HCT116 (cell line): ENCODE results near the gene TMEM205. TPM values are rescaled to one million over a fixed set of nuclear protein-coding genes. Genes with fewer than 3 reads are reported as not detected.

ENCODE experiments used
- ATAC-seq: fragments of 200-7000 bp; cut with Tn5 transposase; 2 replicates; pipeline ENCODE4 v1.9.1; 2020; ENCODE audit warnings: mild to moderate bottlenecking, moderate library complexity
- BruUV-seq: library from RNA; stranded (reverse); fragments of 400-500 nt; replicated peaks from 2 replicates; lab custom pipeline; 2021; lab: Mats Ljungman, UMichigan
- CTCF ChIA-PET: fragments of 300-600 bp; sonication (Branson Sonifier 250); formaldehyde crosslinking; loops from one replicate; lab custom pipeline; 2021; ENCODE audit warnings: antibody characterized with exemption; lab: Charles Lee
- POLR2A ChIA-PET: fragments of 300-600, 350-600 bp; sonication (Branson Sonifier 250); formaldehyde crosslinking; loops from one replicate; lab custom pipeline; 2021; ENCODE audit warnings: antibody characterized with exemption; lab: Charles Lee
- RAD21 ChIA-PET, 2 experiments: fragments of 300-600 bp; sonication (Branson Sonifier 250); formaldehyde crosslinking; loops; one replicate each; lab custom pipeline; 2023; ENCODE audit warnings: low total read pairs in 2 of 2; ENCODE audit not compliant: uncharacterized antibody in 2 of 2, unreplicated experiment in 2 of 2, low non-redundant PET in 1 of 2; lab: Charles Lee
- DNase-seq: peaks from one replicate; pipeline ENCODE4 v3.0.0-alpha.2; 2010; ENCODE audit warnings: low read depth, low spot score
- H2AFZ ChIP-seq: fragments of 200-600 bp; shearing (Covaris generic), sonication (generic); 2 replicates; pipeline ENCODE4 v1.6.1; 2017; ENCODE audit warnings: low read depth, mixed run types, mixed read lengths, antibody characterized with exemption, low read length; ENCODE audit not compliant: poor library complexity, severe bottlenecking
- H3K27ac ChIP-seq: 2 replicates; pipeline ENCODE4 v1.5.1; 2012; ENCODE audit warnings: low read depth, low read length
- H3K27me3 ChIP-seq: fragments of 200-600 bp; sonication (generic); 2 replicates; pipeline ENCODE4 v1.6.1; 2016; ENCODE audit warnings: mixed run types, low read length, mixed read lengths; ENCODE audit not compliant: insufficient read depth
- H3K36me3 ChIP-seq, 2 experiments: fragments of 200-500 bp in 1 of 2; fragments of 200-600 bp in 1 of 2; sonication (Bioruptor generic) in 1 of 2; sonication (generic) in 1 of 2; 2 replicates each; pipeline versions ENCODE4 v1.5.1 to v1.6.1; 2014 to 2016; ENCODE audit warnings: low read length in 2 of 2, inconsistent platforms in 1 of 2, mixed read lengths in 1 of 2, mixed run types in 1 of 2; ENCODE audit not compliant: insufficient read depth in 2 of 2, control insufficient read depth in 1 of 2
- H3K4me1 ChIP-seq, 2 experiments: fragments of 200-600 bp in 1 of 2; sonication (generic) in 1 of 2; 2 replicates each; pipeline versions ENCODE4 v1.5.1 to v1.6.1; 2012 to 2017; ENCODE audit warnings: low read length in 2 of 2, inconsistent platforms in 1 of 2, mild to moderate bottlenecking in 1 of 2, mixed read lengths in 1 of 2, mixed run types in 1 of 2, moderate library complexity in 1 of 2; ENCODE audit not compliant: insufficient read depth in 2 of 2, control insufficient read depth in 1 of 2
- H3K4me2 ChIP-seq: fragments of 200-600 bp; sonication (generic); 2 replicates; pipeline ENCODE4 v1.6.1; 2017; ENCODE audit warnings: mixed run types, low read length, mixed read lengths
- H3K4me3 ChIP-seq, 2 experiments: fragments of 200-600 bp in 1 of 2; sonication (generic) in 1 of 2; replicated peaks in 1 of 2; 2 replicates each; pipeline ENCODE4 v1.5.1; 2011 to 2016; ENCODE audit warnings: low read length in 2 of 2, control low read depth in 1 of 2, low read depth in 1 of 2, mild to moderate bottlenecking in 1 of 2, mixed read lengths in 1 of 2, mixed run types in 1 of 2
- H3K79me2 ChIP-seq: fragments of 200-600 bp; sonication (generic); 2 replicates; pipeline ENCODE4 v1.6.1; 2017; ENCODE audit warnings: mild to moderate bottlenecking, mixed run types, low read length, moderate library complexity, mixed read lengths; ENCODE audit not compliant: insufficient read depth
- H3K9ac ChIP-seq: fragments of 200-600 bp; sonication (generic); 2 replicates; pipeline ENCODE4 v1.6.1; 2016; ENCODE audit warnings: low read length, mixed read lengths
- H3K9me2 ChIP-seq: fragments of 200-600 bp; sonication (generic), shearing (Covaris generic); 2 replicates; pipeline ENCODE4 v1.6.1; 2017; ENCODE audit warnings: mixed run types, mild to moderate bottlenecking, moderate library complexity; ENCODE audit not compliant: insufficient read depth
- H3K9me3 ChIP-seq, 2 experiments: fragments of 200-500 bp in 1 of 2; fragments of 200-600 bp in 1 of 2; sonication (Bioruptor generic) in 1 of 2; sonication (generic) in 1 of 2; 2 replicates each; pipeline ENCODE4 v1.6.1; 2014 to 2017; ENCODE audit warnings: low read length in 2 of 2, mixed read lengths in 2 of 2, inconsistent platforms in 1 of 2, low read depth in 1 of 2, mild to moderate bottlenecking in 1 of 2, mixed run types in 1 of 2, moderate library complexity in 1 of 2; ENCODE audit not compliant: control insufficient read depth in 1 of 2, insufficient read depth in 1 of 2
- H4K20me1 ChIP-seq: fragments of 200-600 bp; sonication (generic), shearing (Covaris generic); 2 replicates; pipeline ENCODE4 v1.6.1; 2017; ENCODE audit warnings: mixed run types, mild to moderate bottlenecking, moderate library complexity; ENCODE audit not compliant: insufficient read depth
- ATF3 ChIP-seq: IDR thresholded peaks from 2 replicates; pipeline ENCODE4 v1.6.1; 2012
- CBX3 ChIP-seq: IDR thresholded peaks from 2 replicates; pipeline ENCODE4 v1.6.1; 2012; ENCODE audit warnings: low read depth
- CEBPB ChIP-seq: IDR thresholded peaks from 2 replicates; pipeline ENCODE4 v1.6.1; 2012; ENCODE audit warnings: low read depth
- ELF1 ChIP-seq: IDR thresholded peaks from 2 replicates; pipeline ENCODE4 v1.6.1; 2012; ENCODE audit warnings: low read depth, borderline replicate concordance
- EZH2 ChIP-seq: fragments of 200-600 bp; sonication (generic); IDR thresholded peaks from 2 replicates; pipeline ENCODE4 v1.6.1; 2017; ENCODE audit warnings: antibody characterized with exemption, mixed run types
- EZH2phosphoT487 ChIP-seq: fragments of 200-600 bp; IDR thresholded peaks from 2 replicates; pipeline ENCODE4 v1.6.1; 2018; ENCODE audit warnings: antibody characterized with exemption, borderline replicate concordance
- FOSL1 ChIP-seq: IDR thresholded peaks from 2 replicates; pipeline ENCODE4 v1.6.1; 2012; ENCODE audit warnings: low read depth
- JUND ChIP-seq: IDR thresholded peaks from 2 replicates; pipeline ENCODE4 v1.6.1; 2012
- POLR2AphosphoS5 ChIP-seq: IDR thresholded peaks from 2 replicates; pipeline ENCODE4 v1.6.1; 2011; ENCODE audit warnings: mild to moderate bottlenecking, low read depth, low read length, moderate library complexity
- RAD21 ChIP-seq: IDR thresholded peaks from 2 replicates; pipeline ENCODE4 v1.6.1; 2012; ENCODE audit warnings: low read depth, mild to moderate bottlenecking
- REST ChIP-seq: IDR thresholded peaks from 2 replicates; pipeline ENCODE4 v1.6.1; 2012; ENCODE audit warnings: low read depth
- SIN3A ChIP-seq: IDR thresholded peaks from 2 replicates; pipeline ENCODE4 v1.6.1; 2012; ENCODE audit warnings: low read depth
- SRF ChIP-seq: IDR thresholded peaks from 2 replicates; pipeline ENCODE4 v1.6.1; 2012; ENCODE audit warnings: low read depth
- TCF7L2 ChIP-seq: IDR thresholded peaks from 2 replicates; pipeline ENCODE4 v1.7.0; 2011; ENCODE audit warnings: borderline replicate concordance, inconsistent platforms; ENCODE audit not compliant: insufficient read depth, insufficient read length; ENCODE audit errors: extremely low read depth
- YY1 ChIP-seq: IDR thresholded peaks from 2 replicates; pipeline ENCODE4 v1.6.1; 2011; ENCODE audit warnings: low read length, low read depth, moderate library complexity, mild to moderate bottlenecking; ENCODE audit not compliant: insufficient replicate concordance; ENCODE audit errors: extremely low read depth
- ZNF274 ChIP-seq: fragments of 200-500 bp; sonication (Bioruptor generic); IDR thresholded peaks from 2 replicates; pipeline ENCODE4 v1.6.1; 2014; ENCODE audit warnings: mild to moderate bottlenecking, low read depth, low read length, inconsistent platforms
- intact Hi-C: fragments of 100-400 bp; cut with micrococcal nuclease; formaldehyde crosslinking; loops from 2 replicates; pipeline ENCODE4 v1.10.0; 2022
- total RNA-seq: library from RNA; stranded (reverse); gene quantifications from one replicate; pipeline ENCODE4 v1.2.1, GENCODE V29; 2021; ENCODE audit not compliant: unreplicated experiment

Gene TMEM205
- total RNA-seq, 1 experiment from 2014 or later: 55.9 TPM

- Histone ChIP-seq H3K79me2 (no peaks in the 10 kb centered on the region), H3K27ac (no peak overlapping the region), H2AFZ (no peak overlapping the region), H4K20me1 (no peaks in the 10 kb centered on the region), H3K9me3 (no peaks in the 10 kb centered on the region), H3K4me3 (no peak overlapping the region), H3K9ac (no peak overlapping the region), H3K36me3 (peaks cover 0 to 7% of the 10 kb centered on the region in 2 experiments; a peak in 3 of 4 replicates), H3K9me2 (no peaks in the 10 kb centered on the region), H3K4me2 (no peak overlapping the region), H3K4me1 (no peaks in the 10 kb centered on the region), H3K27me3 (no peaks in the 10 kb centered on the region)
- TF ChIP-seq TCF7L2: no peak
- no peak for TF ChIP-seq ATF3
- TF ChIP-seq FOSL1: no peak
- no peak for TF ChIP-seq ELF1
- no peak for TF ChIP-seq YY1
- TF ChIP-seq CEBPB: no peak
- TF ChIP-seq REST: no peak
- TF ChIP-seq EZH2phosphoT487: no peak
- no peak for TF ChIP-seq ZNF274
- TF ChIP-seq SRF: no peak
- TF ChIP-seq CBX3: no peak
- no peak for TF ChIP-seq EZH2
- TF ChIP-seq SIN3A: no peak
- TF ChIP-seq RAD21: no peak
- no peak for TF ChIP-seq JUND
- no peak for TF ChIP-seq POLR2AphosphoS5
- RAD21 ChIA-PET: interaction anchor here in 1 of 2 experiments (0.7 kb wide), 1 partner anchor 29 kb away, joined by 5 read pairs; no protein-coding TSS in a partner anchor
- CTCF ChIA-PET: interaction anchor here (0.6 to 1.8 kb wide), 2 partner anchors 7 to 9 kb away, joined by 3 to 10 read pairs; no protein-coding TSS in a partner anchor
- POLR2A ChIA-PET: interaction anchor here (0.8 kb wide), 2 partner anchors 9 to 28 kb away, joined by 3 to 4 read pairs; no protein-coding TSS in a partner anchor
- no peak for DNase-seq
- intact Hi-C loops: no loop called here
- BruUV-seq: no TSS peak
- ATAC-seq: 0 out of 2 replicates have a peak, but pooled peaks have one; percentile 15
Measured at GRCh38 chr19:11390359-11390758, 44.3 kb upstream of the TMEM205 start.
